RPMI7951 (cell line): ENCODE measurements around the gene AIF1. TPM values are rescaled to one million over a fixed set of nuclear protein-coding genes. Genes with fewer than 3 reads are reported as not detected.
A peak's percentile ranks its signal among the peaks of the same experiment; 100 is the strongest.

ENCODE experiments used
- DNase-seq: peaks from one replicate; pipeline ENCODE4 v3.0.0-alpha.2; 2012; ENCODE audit warnings: low read depth
- total RNA-seq: library from RNA; depleted of rRNA; stranded (reverse); fragments of >200 nt; shearing (Covaris generic); gene quantifications from 2 replicates; pipeline ENCODE4 v1.2.3, GENCODE V29; 2014; rRNA removed

Gene AIF1
- total RNA-seq, 1 experiment from 2014 or later = not detected

DNA sequence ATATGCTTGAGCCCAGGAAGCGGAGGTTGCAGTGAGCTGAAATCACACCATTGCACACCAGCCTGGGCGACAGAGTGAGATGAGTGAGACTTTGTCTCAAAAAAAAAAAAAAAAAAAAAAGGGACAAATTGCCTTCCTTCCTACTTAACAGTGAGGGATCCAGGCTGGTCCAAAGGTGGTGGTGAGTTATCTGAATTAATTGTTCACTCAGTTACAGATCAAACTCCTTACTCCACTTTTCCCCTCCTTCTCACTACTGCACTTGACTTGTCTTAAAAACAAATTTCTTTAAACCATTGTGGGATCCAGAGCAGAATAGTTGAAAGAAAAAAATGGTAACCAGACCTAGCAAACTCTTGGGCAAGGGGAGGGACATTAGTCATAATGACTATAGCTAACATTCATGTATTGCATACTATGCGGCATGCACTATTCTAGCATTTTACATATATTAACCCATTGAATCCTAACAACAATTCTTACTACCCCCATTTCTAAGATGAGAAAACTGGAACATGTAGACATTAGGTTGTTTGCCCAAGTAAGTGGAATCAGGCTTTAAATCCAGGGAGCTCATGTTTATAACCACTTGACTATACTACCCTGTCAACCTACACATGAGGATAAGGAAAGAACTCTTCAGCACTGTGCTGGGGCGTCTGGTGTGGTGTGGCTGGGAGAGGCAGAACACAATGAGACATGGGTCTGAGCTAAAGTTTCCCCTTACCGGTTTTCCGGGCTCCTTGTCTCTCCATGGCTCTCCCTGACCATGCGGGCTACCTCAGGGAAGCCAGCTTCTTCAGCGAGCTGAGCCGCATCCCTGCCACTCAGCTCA, 48.3 kb downstream of the AIF1 start:
- DNase-seq = peak; percentile 44

DNA sequence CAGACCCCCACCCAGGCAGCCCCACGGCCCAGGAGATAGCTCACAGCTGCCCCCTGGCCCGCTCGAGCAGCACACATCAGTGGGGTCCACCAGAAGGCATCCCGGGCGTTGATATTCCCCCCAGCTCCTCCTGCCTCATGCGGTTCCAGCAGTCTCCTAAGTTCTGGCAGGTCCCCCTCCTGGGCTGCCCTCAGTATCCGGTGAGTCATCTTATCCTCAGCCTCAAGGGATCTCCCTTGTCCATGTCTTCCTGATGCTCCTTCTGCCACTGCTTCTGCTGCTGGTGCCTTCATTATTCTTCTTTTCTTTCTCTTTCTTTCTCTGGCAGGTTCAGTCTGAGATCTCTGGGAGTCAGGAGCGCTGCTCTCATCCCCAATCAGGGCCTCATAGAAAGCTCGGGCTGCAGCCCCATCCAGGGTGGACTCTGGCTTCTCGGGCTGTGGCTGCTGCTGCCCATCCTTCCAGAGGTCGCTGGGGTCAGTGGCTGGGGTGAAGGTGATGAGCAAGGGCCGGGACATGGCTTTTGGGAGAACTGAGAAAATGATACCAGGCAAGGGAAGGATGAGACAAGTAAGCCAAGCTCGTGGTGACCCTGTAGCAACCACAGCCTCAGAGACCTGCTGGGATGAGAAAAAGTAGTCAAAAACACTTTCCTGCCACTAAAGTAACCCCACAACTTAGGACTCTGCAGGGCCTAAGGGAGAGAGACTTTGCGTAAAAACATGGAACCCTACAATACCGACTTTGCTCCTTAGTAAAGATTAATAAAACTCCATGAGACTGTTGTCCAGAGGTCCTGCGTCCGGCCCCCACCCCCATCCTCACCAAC, 49.1 kb downstream of the AIF1 start:
- peak; percentile 93 for DNase-seq

DNA sequence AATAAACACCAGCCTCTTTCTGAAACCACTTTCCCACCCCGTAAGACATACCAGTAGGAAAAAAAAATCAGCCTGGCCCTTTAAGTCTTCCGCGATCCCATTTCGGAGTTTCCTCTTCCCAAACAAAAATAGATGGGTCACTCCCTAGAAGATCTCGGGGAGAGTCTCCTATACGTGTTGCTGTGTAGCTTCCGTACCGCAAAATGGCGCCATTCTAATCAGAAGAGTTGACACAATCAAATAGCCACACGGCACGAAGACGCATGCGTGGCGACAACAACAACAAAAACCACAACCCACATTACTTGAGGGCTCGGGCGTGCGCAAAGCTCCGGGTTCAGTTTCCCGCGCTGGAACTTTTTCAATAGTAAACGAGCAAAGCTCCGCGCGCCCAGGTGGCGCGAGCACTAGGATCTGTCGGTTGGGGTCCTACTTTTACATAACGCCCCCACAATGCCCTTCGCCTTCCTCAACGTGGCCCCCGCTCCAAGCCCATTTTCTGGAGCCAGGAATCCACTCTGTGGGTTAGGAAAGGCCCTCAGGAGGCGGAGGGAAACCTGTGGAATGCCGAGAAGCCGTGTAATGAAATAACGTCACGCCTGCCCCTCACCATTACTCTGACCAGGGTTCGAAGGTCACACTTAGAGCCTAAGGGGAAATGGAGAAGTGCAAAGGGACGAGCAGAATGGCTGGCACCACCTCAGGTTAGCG, 49.9 kb downstream of the AIF1 start, which contains the start of gene GPANK1:
Gene GPANK1, minus strand, starts transcription at position 208 of the 711 bp plus-strand sequence. CDS start 519 bp downstream, outside the sequence.
- peak; percentile 92 for DNase-seq

DNA sequence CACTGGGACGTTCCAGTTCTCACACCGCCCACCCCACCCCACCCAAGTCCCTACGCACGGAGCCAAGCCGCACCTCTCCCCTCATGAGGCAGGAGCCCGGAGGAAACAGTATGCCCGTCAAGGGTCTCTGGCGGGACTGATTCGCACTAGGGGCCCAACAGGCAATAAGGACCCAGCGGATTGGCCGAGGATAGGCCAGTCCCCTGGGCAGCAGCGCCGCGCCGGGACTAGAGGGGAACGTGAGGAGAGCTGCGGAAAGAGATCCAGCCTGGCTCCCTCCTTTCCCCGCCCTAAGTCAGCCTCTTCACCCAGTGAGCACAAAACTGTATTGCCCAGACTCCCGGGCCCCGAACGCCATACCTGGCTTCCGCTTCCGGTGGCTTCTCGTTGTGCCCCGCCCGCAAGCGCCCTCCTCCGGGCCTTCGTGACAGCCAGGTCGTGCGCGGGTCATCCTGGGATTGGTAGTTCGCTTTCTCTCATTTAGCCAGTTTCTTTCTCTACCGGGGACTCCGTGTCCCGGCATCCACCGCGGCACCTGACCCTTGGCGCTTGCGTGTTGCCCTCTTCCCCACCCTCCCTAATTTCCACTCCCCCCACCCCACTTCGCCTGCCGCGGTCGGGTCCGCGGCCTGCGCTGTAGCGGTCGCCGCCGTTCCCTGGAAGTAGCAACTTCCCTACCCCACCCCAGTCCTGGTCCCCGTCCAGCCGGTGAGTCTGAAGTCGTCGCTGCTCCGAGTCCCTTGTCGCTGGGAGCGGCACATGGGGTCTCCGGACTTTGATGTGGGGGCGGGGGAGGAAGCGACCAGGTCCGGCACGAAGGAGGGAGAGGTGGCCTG, 50.7 kb downstream of the AIF1 start, which contains the start of gene CSNK2B:
Gene CSNK2B, plus strand, starts transcription at position 580 of the 836 bp plus-strand sequence. CDS start 752 bp downstream, outside the sequence.
- DNase-seq = peak; percentile 97

DNA sequence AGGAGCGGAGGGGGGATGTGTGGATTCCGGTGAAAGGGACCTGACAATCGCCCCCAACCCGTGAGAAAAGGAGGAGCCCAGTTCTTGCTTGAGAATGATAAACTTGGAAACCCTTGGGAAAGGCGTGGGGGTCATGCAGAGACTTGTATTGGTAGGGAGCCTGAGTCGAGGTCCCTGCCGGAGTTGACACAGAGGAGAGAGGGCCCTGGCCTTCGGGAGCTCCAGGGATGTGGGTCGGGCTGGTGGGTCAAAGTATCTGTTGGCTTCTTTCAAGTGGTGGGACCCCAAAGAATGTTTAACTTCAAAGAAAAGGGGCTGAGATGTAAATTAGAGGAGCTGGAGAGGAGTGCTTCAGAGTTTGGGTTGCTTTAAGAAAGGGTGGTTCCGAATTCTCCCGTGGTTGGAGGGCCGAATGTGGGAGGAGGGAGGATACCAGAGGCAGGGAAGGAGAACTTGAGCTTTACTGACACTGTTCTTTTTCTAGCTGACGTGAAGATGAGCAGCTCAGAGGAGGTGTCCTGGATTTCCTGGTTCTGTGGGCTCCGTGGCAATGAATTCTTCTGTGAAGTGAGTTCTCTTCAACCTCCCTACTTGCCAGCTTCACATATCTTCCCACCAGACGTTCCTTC, 51.4 kb downstream of the AIF1 start:
- no peak for DNase-seq

Other genes with a start within 250 kb of the AIF1 start
- gene MICA, start 211.6 kb upstream of the AIF1 start, total RNA-seq = 42.3 and 42.9 TPM in 2 replicates
- gene MICB, start 117.1 kb upstream of the AIF1 start, total RNA-seq = 31.0 and 34.4 TPM in 2 replicates
- not detected in 2 replicates for gene MCCD1, start 86.3 kb upstream of the AIF1 start, total RNA-seq
- 472 and 494 TPM in 2 replicates for gene DDX39B, start 73.2 kb upstream of the AIF1 start, total RNA-seq
- 2.3 and 2.6 TPM in 2 replicates for gene ATP6V1G2, start 68.6 kb upstream of the AIF1 start, total RNA-seq
- 25.0 and 27.5 TPM in 2 replicates for gene NFKBIL1, start 67.6 kb upstream of the AIF1 start, total RNA-seq
- gene LTA, start 42.9 kb upstream of the AIF1 start, total RNA-seq = not detected in 2 replicates
- 1.7 TPM in 2 replicates for gene TNF, start 39.7 kb upstream of the AIF1 start, total RNA-seq
- not detected in 2 replicates for gene LTB, start 32.8 kb upstream of the AIF1 start, total RNA-seq
- not detected in 2 replicates for gene LST1, start 29.0 kb upstream of the AIF1 start, total RNA-seq
- 0.36 TPM in 1 of 2 replicates, not detected in the other for gene NCR3, start 22.2 kb upstream of the AIF1 start, total RNA-seq
- gene PRRC2A, start 5.5 kb downstream of the AIF1 start, total RNA-seq = 52.8 and 53.7 TPM in 2 replicates
- 124 and 161 TPM in 2 replicates for gene BAG6, start 37.4 kb downstream of the AIF1 start, total RNA-seq
- 2.5 and 3.4 TPM in 2 replicates for gene APOM, start 40.7 kb downstream of the AIF1 start, total RNA-seq
- 13.9 and 18.6 TPM in 2 replicates for gene C6orf47, start 45.5 kb downstream of the AIF1 start, total RNA-seq
- gene GPANK1, start 49.8 kb downstream of the AIF1 start, total RNA-seq = 20.0 and 22.5 TPM in 2 replicates
- gene CSNK2B, start 50.8 kb downstream of the AIF1 start, total RNA-seq = 371 and 469 TPM in 2 replicates
- 0.36 and 1.3 TPM in 2 replicates for gene LY6G5B, start 54.7 kb downstream of the AIF1 start, total RNA-seq
- 2.9 and 3.2 TPM in 2 replicates for gene LY6G5C, start 65.8 kb downstream of the AIF1 start, total RNA-seq
- 36.7 and 36.9 TPM in 2 replicates for gene ABHD16A, start 88.1 kb downstream of the AIF1 start, total RNA-seq
- gene LY6G6F, start 91.6 kb downstream of the AIF1 start, total RNA-seq = not detected in 2 replicates
- not detected in 2 replicates for gene LY6G6D, start 100.1 kb downstream of the AIF1 start, total RNA-seq
- gene LY6G6C, start 106.5 kb downstream of the AIF1 start, total RNA-seq = not detected in 2 replicates
- not detected in 2 replicates for gene MPIG6B, start 108.1 kb downstream of the AIF1 start, total RNA-seq
- gene DDAH2, start 114.1 kb downstream of the AIF1 start, total RNA-seq = 39.4 and 53.3 TPM in 2 replicates
- 1,387 and 1,552 TPM in 2 replicates for gene CLIC1, start 121.3 kb downstream of the AIF1 start, total RNA-seq
- gene MSH5, start 124.8 kb downstream of the AIF1 start, total RNA-seq = 14.1 and 17.8 TPM in 2 replicates
- gene SAPCD1, start 147.4 kb downstream of the AIF1 start, total RNA-seq = 0.72 and 2.7 TPM in 2 replicates
- 0.10 and 0.36 TPM in 2 replicates for gene VWA7, start 162.1 kb downstream of the AIF1 start, total RNA-seq
- 26.4 and 33.6 TPM in 2 replicates for gene VARS1, start 180.5 kb downstream of the AIF1 start, total RNA-seq
- gene LSM2, start 191.7 kb downstream of the AIF1 start, total RNA-seq = 145 and 164 TPM in 2 replicates
- gene HSPA1L, start 200.0 kb downstream of the AIF1 start, total RNA-seq = 0.68 and 0.84 TPM in 2 replicates
- gene HSPA1A, start 200.3 kb downstream of the AIF1 start, total RNA-seq = 141 and 155 TPM in 2 replicates
- 82.1 and 101 TPM in 2 replicates for gene HSPA1B, start 212.5 kb downstream of the AIF1 start, total RNA-seq
- gene NEU1, start 247.6 kb downstream of the AIF1 start, total RNA-seq = 55.3 and 66.7 TPM in 2 replicates